DND-41 (cell line): ENCODE data around the gene RPUSD3.

Experiments used
- CTCF ChIP-seq: IDR thresholded peaks from 2 replicates; pipeline ENCODE4 v1.5.1; 2012; ENCODE audit warnings: borderline replicate concordance, low read length, moderate library complexity, mild to moderate bottlenecking; ENCODE audit not compliant: poor library complexity, severe bottlenecking; ENCODE audit errors: extremely low read depth
- EZH2 ChIP-seq: IDR thresholded peaks from 3 replicates; pipeline ENCODE4 v1.6.1; 2012; ENCODE audit warnings: borderline replicate concordance, low read depth, mild to moderate bottlenecking, moderate library complexity, low read length, inconsistent platforms; ENCODE audit not compliant: severe bottlenecking

- TF ChIP-seq CTCF (no peak), EZH2 (no peak)
These were observed 9.1 kb downstream of the RPUSD3 start for GRCh38 chr3:9834520-9835380.
